GM12878 (cell line): Measurements from ENCODE around the gene SEMA7A. TPM values are rescaled to one million over a fixed set of nuclear protein-coding genes. Genes with fewer than 3 reads are reported as not detected.

Experiments
- ATAC-seq: fragments of 200-7000 bp; cut with Tn5 transposase; 3 replicates; pipeline ENCODE4 v1.9.1; 2020; ENCODE audit warnings: mild to moderate bottlenecking, moderate library complexity
- BruUV-seq: library from RNA; stranded (reverse); fragments of 400-500 nt; replicated peaks from 2 replicates; lab custom pipeline; 2021; lab: Mats Ljungman, UMichigan
- CTCF ChIA-PET: fragments of 300-600 bp; sonication (Branson Sonifier 250); formaldehyde crosslinking; extraction: SDS; loops from one replicate; lab custom pipeline; 2021; ENCODE audit warnings: inconsistent platforms; lab: Yijun Ruan, JAX
- POLR2A ChIA-PET: fragments of 350-600 bp; formaldehyde crosslinking; extraction: SDS; loops from one replicate; lab custom pipeline; 2021; ENCODE audit warnings: inconsistent platforms; lab: Charles Lee
- RAD21 ChIA-PET: fragments of 300-600 bp; sonication (Branson Sonifier 250); formaldehyde crosslinking; loops from one replicate; lab custom pipeline; 2023; ENCODE audit warnings: antibody characterized with exemption; ENCODE audit not compliant: unreplicated experiment; lab: Charles Lee
- SMC1A ChIA-PET: fragments of 300-600 bp; sonication (Branson Sonifier 250); formaldehyde crosslinking; loops from one replicate; lab custom pipeline; 2023; ENCODE audit not compliant: unreplicated experiment, uncharacterized antibody; lab: Charles Lee
- DNase-seq: peaks from one replicate; pipeline ENCODE4 v3.0.0-alpha.2; 2011; ENCODE audit warnings: low read depth, low spot score
- FAIRE-seq: peaks from 3 replicates; lab custom pipeline; 2011; peaks lifted over from hg19 to GRCh38; lab: Jason Lieb, UNC
- H2AFZ ChIP-seq: 2 replicates; pipeline ENCODE4 v1.6.0; 2011; ENCODE audit warnings: low read depth, low read length, control low read depth; ENCODE audit not compliant: control insufficient read depth
- H3K27ac ChIP-seq: 2 replicates; pipeline ENCODE4 v1.5.1; 2011; ENCODE audit warnings: control low read depth; ENCODE audit not compliant: control insufficient read depth, insufficient read depth
- H3K27me3 ChIP-seq, 2 experiments: replicated peaks in 1 of 2; 2 replicates each; pipeline versions ENCODE4 v1.6.0 to v1.6.1; 2011; ENCODE audit warnings: low read length in 1 of 2; ENCODE audit not compliant: control insufficient read depth in 2 of 2, insufficient read depth in 2 of 2
- H3K36me3 ChIP-seq, 2 experiments: 2 replicates each; pipeline ENCODE4 v1.5.1; 2011; ENCODE audit warnings: low read length in 1 of 2; ENCODE audit not compliant: control insufficient read depth in 2 of 2, insufficient read depth in 2 of 2
- H3K4me1 ChIP-seq: 2 replicates; pipeline ENCODE4 v1.6.1; 2011; ENCODE audit warnings: mild to moderate bottlenecking, low read length, moderate library complexity, mixed read lengths; ENCODE audit not compliant: control insufficient read depth, insufficient read depth
- H3K4me2 ChIP-seq: 2 replicates; pipeline ENCODE4 v1.6.0; 2011; ENCODE audit warnings: control low read depth; ENCODE audit not compliant: control insufficient read depth, insufficient read depth
- H3K4me3 ChIP-seq: fragments of 200-600 bp; sonication (generic); 2 replicates; pipeline ENCODE4 v1.5.1; 2016
- H3K79me2 ChIP-seq: 2 replicates; pipeline ENCODE4 v1.6.0; 2011; ENCODE audit warnings: low read length; ENCODE audit not compliant: control insufficient read depth, insufficient read depth
- H3K9ac ChIP-seq: 2 replicates; pipeline ENCODE4 v1.8.0; 2011; ENCODE audit warnings: low read length, control low read depth, mixed read lengths; ENCODE audit not compliant: control insufficient read depth, insufficient read depth
- H3K9me3 ChIP-seq: replicated peaks from 3 replicates; pipeline ENCODE4 v1.5.1; 2011; ENCODE audit warnings: mild to moderate bottlenecking, low read length; ENCODE audit not compliant: control insufficient read depth, insufficient read depth
- H4K20me1 ChIP-seq: 2 replicates; pipeline ENCODE4 v1.6.0; 2011; ENCODE audit not compliant: control insufficient read depth, insufficient read depth
- BRCA1 ChIP-seq: IDR thresholded peaks from 2 replicates; pipeline ENCODE4 v1.6.1; 2011; ENCODE audit warnings: low read depth, low read length, improper control_type of control experiment
- MEF2A ChIP-seq: IDR thresholded peaks from 2 replicates; pipeline ENCODE4 v1.6.1; 2011; ENCODE audit warnings: low read depth, mild to moderate bottlenecking, low read length, moderate library complexity; ENCODE audit not compliant: insufficient read depth
- NR2C2 ChIP-seq: IDR thresholded peaks from 2 replicates; pipeline ENCODE4 v1.6.1; 2011; ENCODE audit warnings: borderline replicate concordance, low read depth; ENCODE audit not compliant: control insufficient read depth, insufficient read length
- SIX5 ChIP-seq: IDR thresholded peaks from 2 replicates; pipeline ENCODE4 v1.6.1; 2011; ENCODE audit warnings: mild to moderate bottlenecking, low read depth, low read length, moderate library complexity; ENCODE audit not compliant: severe bottlenecking
- SREBF2 ChIP-seq: IDR thresholded peaks from 2 replicates; pipeline ENCODE4 v1.6.1; 2012; ENCODE audit warnings: mild to moderate bottlenecking, low read length
- WGBS: methylation state at CpG from one replicate; pipeline ENCODE4 v1.1.6; 2016; ENCODE audit warnings: low lambda C conversion rate; ENCODE audit not compliant: insufficient replicate concordance, insufficient coverage; ENCODE audit errors: missing lambda C conversion rate; 5-methylcytosine and 5-hydroxymethylcytosine counted together
- in situ Hi-C: fragments of 300-500 bp; cut with MboI; formaldehyde crosslinking; loops from 9 replicates; pipeline ENCODE4 v1.14.3; 2018; ENCODE audit warnings: mixed read lengths
- intact Hi-C: fragments of 100-400 bp; cut with micrococcal nuclease; formaldehyde crosslinking; loops from one replicate; pipeline ENCODE4 v1.14.2; 2022; ENCODE audit not compliant: unreplicated experiment
- polyA plus RNA-seq, 11 experiments: library from polyadenylated mRNA; depleted of rRNA in 4 of 11; unstranded in 6 of 11; stranded (reverse) in 5 of 11; fragments of >200 nt; fragmentation: Nextera tagmentation in 4 of 11; fragmentation: Illumina TruSeq in 1 of 11; extraction: Ambion mirVana in 4 of 11; extraction: Trizol in 1 of 11; gene quantifications; 1 replicate in 1 of 11; 2 replicates in 10 of 11; pipeline versions ENCODE4 v1.2.1 to v1.2.3, GENCODE V29; 2011 to 2016; ENCODE audit warnings: inconsistent platforms in 2 of 11, missing spikeins in 2 of 11, low read depth in 1 of 11
- total RNA-seq, 4 experiments: library from RNA; depleted of rRNA in 3 of 4; stranded (reverse); fragments of >200 nt in 3 of 4; fragmentation: Illumina TruSeq in 1 of 4; extraction: Trizol in 1 of 4; gene quantifications; 2 replicates each; pipeline versions ENCODE4 v1.2.1 to v1.2.3, GENCODE V29; 2013 to 2021
- TF ChIP-seq, protein P1 (sequence below): fragments of 450-650 bp; conservative IDR thresholded peaks from 2 replicates; pipeline ENCODE4 v1.6.1; 2017; ENCODE audit warnings: mild to moderate bottlenecking, moderate library complexity

SEMA7A gene
- total and polyA plus RNA-seq, 10 of the 15 experiments (the other 5 are each of a cell fraction or from before 2014, with no cell fraction given): 0.08 to 112 (median 53.5) TPM

DNA sequence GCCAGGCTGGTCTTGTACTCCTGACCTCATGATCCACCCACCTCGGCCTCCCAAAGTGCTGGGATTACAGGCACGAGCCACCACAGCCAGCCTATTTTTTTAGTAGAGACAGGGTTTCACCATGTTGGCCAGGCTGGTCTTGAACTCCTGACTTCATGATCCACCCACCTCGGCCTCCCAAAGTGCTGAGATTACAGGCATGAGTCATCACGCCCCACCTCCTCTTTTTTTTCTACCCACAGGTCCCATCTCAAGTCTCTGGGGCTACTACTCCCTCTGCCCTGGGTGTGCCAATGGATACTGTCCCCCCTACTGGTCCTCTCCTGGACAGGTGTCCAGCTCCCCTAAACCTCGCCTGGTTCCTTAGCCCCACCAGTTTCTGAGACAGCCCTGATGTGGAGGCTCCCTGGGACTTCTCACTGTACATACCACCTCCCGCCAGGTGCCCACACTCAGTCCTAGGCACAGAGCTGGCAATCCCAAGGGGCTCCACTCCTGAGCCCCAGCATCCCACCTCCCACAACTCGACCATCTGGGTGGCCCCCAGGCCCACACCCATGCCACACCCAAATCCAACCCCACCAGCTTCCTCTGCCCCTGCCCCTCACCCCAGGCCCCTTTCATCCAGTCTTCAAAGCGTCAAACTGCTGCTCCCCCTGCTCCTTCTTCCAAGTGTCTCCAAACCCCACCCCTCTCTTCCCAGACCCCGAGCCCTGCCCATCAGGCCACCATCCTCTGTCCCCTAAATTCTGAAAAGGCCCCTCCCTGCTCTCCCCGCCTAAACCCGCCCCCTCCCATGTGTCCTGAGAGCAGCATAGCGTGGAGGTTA is 53.2 kb downstream of the SEMA7A start:
- Histone ChIP-seq H3K27ac (no peak overlapping the region), H3K4me3 (no peak overlapping the region), H2AFZ (no peak overlapping the region), H3K9me3 (no peaks in the 10 kb centered on the region), H4K20me1 (no peaks in the 10 kb centered on the region), H3K27me3 (no peaks in the 10 kb centered on the region), H3K4me1 (peaks cover 65% of the 10 kb centered on the region), H3K9ac (no peak overlapping the region), H3K4me2 (no peak overlapping the region), H3K36me3 (no peaks in the 10 kb centered on the region), H3K79me2 (peaks cover 20% of the 10 kb centered on the region)
- ChIA-PET SMC1A (interaction anchor here (1.4 to 21.3 kb wide), 3 partner anchors 18 to 102 kb away, joined by 4 to 544 read pairs (median 336); partner anchors contain the start of gene SEMA7A), POLR2A (interaction anchor here (0.6 to 15.8 kb wide), 5 partner anchors 15 to 341 kb away, joined by 3 to 302 read pairs (median 5); no protein-coding TSS in a partner anchor), CTCF (interaction anchor here (0.6 to 21.7 kb wide), 5 partner anchors 19 to 749 kb away, joined by 3 to 655 read pairs (median 3); partner anchors contain the start of gene SEMA7A), RAD21 (interaction anchor here (1.0 to 7.4 kb wide), 5 partner anchors 14 to 58 kb away, joined by 3 to 228 read pairs (median 87); partner anchors contain the start of gene SEMA7A)
- in situ Hi-C loops (loop anchor here (5.0 kb wide), 2 partner anchors 57 to 162 kb away; partner anchors contain the start of gene ARID3B), intact Hi-C loops (no loop called here)
- no TSS peak for BruUV-seq
- ATAC-seq: no peak
- TF ChIP-seq, protein P1, sequence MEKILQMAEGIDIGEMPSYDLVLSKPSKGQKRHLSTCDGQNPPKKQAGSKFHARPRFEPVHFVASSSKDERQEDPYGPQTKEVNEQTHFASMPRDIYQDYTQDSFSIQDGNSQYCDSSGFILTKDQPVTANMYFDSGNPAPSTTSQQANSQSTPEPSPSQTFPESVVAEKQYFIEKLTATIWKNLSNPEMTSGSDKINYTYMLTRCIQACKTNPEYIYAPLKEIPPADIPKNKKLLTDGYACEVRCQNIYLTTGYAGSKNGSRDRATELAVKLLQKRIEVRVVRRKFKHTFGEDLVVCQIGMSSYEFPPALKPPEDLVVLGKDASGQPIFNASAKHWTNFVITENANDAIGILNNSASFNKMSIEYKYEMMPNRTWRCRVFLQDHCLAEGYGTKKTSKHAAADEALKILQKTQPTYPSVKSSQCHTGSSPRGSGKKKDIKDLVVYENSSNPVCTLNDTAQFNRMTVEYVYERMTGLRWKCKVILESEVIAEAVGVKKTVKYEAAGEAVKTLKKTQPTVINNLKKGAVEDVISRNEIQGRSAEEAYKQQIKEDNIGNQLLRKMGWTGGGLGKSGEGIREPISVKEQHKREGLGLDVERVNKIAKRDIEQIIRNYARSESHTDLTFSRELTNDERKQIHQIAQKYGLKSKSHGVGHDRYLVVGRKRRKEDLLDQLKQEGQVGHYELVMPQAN: no peak
- TF ChIP-seq MEF2A (no peak), BRCA1 (no peak), SREBF2 (no peak), SIX5 (no peak), NR2C2 (no peak)
- DNase-seq: no peak
- 44% methylated on average over 10 of the region's 12 CpGs for WGBS
- FAIRE-seq: no peak
